NCI-H2196 (cell line): ENCODE results near the gene ABCG1.
A peak's percentile ranks its signal among the peaks of the same experiment; 100 is the strongest.

Source experiments
- DNase-seq: peaks from one replicate; lab custom pipeline; 2025; ENCODE audit not compliant: unreplicated experiment; lab: John Stamatoyannopoulos, UW

The ABCG1 gene

DNA sequence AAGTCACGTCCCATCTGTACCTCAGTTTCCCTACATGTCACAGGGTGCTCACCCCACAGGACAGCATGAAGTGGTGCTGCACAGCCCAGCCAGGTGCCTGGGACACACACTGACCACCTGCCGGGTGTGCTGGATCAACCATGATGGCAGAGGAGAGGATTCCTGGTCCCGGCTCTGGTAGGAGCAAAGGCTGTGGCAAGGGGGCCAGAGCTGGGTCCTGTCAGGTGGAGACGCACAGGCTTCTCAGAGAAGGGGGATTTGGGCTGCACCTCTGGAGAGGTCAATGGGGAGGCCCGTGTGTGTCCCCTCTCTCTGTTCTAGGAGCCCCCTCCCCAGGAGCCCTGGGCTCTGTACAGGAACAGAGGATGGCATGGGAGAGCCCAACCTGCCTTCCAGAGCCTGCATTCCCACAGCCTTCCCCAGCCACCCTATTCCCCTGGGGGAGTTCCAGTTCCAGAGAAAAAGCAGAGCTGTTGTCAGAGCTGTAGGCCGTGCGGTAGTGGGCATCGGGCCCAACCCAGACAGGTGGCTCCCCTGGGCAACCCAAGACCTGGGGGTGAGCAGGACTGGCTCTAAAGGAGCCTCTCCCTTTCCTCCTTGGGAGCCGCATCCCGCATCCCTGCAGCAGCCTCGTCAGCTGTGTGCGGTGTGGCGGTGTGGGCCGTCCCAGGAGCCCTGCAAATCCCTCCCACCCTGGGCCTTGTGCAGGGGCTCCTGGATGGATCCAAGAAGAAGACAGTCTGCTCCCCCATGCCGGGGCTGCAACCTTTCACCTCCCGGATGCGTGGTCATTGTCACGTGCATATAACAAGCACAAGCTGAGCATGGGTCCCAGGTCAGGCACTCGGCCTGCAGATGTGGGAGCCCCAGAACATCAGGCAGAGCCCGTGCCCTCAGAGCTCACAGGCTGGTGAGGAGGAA lies 99.1 kb downstream of the ABCG1 start:
- no peak for DNase-seq

DNA sequence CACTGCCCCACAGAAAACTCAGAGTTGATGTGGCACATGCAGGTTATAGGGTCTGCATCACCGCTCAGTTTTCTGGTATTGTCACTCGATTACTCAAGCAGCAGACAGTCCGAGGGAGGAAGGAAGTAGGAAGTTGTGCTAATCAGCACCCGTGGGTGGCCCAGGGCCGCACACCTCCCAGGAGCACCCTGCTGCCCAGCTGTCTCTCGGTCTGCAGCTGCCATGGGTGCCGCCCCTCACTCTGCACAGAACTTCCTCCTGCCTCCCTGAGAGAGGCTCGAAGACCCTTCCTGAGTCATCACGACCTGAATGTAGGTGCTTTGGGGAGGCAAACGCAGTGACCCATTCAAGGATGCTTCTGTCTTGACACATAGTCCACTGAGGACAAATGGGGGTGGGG lies 100.4 kb downstream of the ABCG1 start:
- DNase-seq: no peak

DNA sequence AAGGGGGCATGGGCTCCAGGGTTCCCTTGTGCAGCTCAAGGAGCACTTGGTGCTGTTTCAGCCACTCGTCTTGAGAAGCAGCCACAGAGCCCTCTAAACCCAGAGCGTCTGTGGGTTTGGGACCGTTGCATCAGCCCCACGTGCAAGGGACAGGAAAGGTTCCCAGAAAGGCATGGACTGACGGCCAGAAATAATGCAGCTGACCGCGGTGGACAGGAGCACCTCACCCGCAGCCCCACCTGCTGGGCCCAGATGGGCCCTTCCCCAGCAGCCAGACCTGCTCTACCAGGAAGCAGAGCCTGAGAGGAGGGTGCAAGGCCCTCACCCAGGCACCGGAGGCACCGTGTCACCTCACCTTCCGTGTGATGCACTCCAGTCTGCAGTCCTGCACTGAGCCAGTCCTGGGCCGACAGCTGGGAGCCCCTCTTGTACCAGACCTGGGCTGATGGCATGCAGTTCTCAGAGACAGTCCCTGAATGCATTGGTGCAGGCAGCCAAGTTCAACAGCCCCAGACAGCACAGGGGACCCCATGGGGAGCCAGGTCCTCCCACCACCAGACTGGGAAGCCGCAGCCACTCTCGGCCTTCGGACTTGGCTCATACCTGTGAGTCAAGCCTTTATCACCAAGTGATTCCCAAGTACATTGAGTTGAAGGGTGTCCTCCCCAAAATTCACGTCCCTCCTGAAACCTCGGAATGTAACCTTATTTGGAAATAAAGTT lies 101.1 kb downstream of the ABCG1 start:
- DNase-seq: no peak

DNA sequence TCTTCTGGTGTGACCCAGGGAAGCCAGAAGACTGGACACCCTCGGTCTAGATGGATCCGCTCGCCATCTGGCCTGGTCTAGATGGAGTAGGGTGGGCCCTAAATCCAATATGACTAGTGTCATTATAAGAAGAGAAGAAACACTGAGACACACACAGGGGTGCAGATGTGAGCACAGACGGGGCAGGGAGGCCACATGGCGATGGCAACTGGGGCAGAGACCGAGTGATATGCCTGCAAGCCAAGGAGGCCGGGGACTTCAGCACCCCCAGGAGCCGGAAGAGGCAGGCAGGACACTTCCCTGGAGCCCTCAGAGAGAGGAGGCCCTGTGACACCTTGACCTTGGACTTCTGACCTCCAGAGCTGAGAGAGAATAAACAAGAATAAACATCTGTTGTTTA lies 101.9 kb downstream of the ABCG1 start:
- no peak for DNase-seq

DNA sequence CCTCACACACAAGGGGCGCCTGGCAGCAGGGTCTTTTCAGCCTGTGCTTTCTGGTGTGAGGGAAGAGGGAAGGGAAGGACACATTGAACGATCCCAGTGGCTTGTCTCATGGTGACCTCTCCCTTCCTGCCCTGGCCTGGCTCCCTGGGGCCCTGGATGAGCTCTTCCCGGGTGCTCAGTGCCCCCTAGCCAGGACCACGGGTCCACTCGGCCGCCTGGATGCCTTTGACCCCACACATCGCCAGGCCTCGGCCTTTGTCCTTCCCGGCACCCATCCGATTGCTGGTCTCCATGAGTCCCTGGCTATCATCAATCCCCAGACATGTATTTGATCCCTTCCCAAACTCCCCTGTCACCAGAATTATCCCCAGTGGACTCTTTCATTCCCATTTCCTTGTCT lies 102.3 kb downstream of the ABCG1 start:
- no peak for DNase-seq

DNA sequence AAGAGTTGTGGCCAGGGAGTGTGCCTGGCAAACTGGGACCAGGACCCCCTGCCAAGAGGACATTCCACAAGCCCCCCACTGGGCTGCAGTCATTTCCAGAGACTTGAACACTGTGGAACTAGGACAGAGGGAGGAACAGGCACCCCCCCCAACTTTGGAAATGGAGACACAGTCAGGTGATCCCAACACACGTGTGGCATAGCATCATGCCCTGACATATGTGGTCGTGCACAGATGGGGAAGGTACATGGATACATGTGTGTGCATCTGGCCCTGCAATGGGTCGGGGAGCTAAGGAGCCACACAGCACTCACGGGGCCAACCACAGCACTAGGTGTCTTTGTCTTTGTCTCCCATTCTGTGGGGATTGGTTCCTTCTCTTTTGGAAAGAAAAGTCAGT lies 102.9 kb downstream of the ABCG1 start:
- DNase-seq: no peak

DNA sequence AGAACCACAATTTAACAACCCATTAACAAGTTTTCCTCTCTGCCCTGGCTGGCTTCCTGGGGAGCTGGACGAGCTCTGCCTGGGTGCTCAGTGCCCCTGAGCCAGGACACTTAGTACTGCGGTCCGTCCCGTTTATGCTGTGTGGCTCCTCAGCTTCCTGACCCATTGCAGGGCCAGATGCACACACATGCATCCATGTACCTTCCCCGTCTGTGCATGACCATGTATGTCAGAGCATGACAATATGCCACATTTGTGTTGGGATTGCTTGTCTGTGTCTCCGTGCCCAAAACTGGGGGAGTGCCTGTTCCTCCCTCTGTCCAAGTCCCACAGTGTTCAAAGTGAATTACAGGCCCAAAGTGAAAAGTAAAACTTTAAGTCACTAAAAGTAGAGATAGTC lies 106.0 kb downstream of the ABCG1 start:
- no peak for DNase-seq

DNA sequence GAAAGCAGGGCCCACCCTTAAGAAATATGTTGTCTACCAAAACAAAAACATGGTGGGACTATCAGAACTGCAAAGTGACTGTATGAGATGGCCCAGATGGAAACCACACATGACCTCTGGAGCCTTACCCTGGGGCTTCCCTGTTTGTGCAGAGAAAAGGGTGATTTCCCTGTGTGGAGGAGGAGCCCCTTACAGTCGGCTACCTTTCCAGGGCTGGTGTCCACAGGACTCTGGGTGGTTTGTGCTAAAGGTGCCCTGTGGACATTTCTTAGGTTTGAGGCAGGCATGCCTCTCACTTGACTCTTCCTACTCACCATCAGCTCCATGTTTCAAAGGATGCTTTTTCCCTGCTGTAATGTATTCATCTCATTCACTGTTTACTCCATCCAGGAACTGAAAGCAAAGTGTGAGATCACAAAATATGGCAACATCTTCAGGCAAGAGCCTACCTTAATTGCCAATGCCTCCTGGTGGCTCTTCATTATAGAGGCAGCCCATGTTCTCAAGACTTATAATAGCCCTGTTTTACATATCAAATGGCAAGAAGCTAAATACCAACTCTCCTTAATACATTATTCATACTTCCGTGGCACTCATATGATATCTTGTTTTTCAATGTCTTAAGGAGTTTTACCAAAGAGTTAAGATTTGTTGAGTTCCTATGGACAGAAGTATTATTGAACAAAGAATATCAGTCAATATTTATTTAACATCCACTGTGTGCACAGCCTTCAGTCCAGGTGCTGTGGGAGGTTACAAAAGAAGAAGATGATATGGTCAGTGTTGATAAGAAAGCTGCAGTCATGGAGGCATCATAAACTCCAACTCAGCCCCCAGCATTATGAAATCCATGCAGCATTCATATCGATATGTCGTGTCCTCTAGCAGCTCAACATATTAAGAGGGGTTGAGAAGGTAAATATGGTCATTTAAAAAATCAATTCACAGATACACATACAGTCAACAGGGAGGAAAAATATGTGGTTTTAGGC lies 111.7 kb downstream of the ABCG1 start:
- DNase-seq: no peak

DNA sequence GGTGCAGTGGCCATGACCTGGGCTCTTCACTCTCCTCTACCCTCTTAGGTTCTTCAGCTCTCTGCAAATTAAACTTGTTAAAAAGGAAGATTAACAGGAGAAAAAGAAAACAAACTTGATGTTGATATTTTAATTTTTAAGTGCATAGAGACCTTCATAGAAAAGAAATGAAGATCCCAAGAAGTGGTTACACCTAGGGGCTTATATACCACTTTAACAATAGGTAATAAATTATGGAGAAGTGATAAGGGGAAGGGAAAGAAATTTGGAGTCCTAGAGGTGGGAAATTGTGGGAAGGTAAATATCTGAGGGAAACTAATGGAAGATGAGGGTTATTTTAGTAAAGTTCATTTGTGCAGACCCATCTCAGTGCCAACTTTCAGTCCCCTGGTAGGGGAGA lies 112.7 kb downstream of the ABCG1 start:
- no peak for DNase-seq

DNA sequence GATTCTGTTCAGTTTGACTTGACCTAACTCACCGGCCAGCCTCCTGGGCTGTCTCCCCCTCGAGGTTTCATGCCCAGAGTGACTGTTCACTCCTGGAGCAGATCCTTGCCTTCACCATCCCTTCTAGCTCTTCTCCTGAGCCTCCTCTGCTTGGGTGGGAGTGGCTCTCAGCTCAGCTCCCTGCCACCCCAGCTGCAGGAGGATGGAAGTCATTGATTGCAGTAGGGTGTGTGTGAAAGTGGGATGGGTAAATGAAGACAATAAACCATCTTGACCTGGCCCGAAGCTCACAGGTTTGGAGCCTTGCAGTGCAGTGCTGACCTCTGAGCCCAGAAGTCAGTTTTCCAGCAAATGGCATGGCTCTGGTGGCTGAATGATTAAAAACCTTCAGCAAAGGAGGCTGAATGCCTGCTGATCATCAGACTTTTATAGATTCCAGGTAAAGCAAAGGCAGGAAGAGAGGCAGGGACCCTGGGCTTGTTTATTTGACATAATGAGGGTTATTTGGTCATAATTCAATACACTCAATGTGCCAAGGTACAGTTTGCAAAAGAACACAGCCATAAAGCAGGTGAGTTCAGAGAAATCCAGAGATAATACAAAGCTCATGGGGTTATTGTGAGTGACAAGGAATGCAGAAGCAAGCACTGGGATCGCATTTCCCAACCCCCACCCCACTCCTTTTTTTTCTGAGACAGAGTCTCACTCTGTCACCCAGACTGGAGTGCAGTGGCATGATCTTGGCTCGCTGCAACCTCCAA lies 113.8 kb downstream of the ABCG1 start:
- no peak for DNase-seq

DNA sequence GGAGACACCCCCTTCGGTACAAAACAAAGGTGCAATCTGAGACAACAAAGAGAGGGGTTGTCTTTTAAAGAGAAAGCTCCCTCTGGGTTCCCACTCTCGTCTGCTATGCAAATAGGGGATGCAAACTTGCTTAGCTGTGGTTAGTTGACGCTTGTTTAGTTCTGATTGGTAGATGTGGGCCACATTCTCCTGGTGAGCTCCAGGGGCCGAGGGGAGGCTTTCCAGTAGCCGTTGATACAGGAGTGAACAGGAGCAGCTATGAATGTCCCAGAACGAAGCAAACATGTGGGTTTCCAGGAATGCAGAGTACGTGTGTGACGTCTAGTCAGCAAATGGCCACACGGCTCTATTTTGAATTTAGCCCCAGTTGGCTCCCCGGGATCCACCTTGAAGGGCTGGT lies 117.1 kb downstream of the ABCG1 start:
- DNase-seq: no peak

DNA sequence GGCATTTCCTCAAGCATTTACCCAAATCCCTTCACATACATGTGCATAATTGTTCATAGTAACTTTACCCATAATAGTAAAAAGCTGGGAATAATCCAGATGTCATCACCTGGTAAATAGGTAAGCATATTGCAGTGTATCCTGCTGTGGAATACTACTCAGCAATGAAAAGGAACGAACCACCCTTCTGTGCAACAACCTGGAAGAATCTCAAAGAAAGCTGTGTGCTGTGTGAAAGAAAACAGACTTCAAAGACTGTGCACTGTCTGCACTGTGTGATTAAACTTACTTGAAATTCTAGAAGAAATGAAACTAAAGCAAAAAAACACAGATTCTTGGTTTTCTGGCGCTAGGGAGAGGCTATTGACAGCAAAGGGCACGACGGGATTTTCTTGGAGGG lies 118.3 kb downstream of the ABCG1 start:
- no peak for DNase-seq

DNA sequence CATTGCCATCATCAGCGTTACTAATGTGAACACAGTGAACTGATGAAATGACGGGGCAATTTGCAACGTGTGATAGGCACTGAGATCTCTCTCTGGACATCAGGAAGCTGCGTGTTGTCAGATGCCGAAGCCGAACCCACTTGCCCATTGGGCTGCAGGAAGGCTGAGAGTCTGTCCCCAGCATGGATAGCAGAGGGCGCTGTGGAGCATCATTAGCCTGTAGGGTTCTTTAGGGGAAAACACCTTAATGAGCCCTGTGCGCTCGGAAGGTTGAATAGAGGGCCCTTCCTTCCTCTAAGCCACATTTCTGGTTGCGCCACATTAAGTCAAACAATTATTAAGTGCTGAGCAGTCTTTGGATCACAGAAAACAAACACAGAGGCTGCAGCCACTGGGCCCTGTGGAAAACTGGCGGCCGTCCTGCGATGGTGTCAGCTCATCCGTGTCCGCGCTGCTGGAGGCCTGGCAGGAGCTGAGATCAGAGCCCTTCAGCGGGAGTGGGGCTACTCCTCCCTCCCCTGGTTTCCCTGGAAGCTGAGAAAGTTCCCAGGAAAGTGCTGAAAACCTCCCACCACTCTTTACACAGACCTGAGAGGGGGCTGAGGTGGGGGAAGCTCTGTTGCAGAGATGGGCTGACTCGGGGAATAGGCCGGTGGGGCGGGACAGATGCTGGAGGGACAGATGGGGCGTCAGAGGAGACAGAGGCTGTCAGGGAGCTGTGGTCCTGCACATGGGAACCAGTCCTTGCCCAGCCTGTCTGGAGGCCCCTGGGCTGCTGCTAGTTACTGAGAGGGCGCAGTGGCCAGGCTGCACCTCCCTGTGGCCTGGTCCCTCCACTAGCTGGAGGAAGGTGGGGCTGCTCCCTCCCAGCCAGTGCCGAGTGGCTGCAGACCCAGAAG lies 119.1 kb downstream of the ABCG1 start:
- peak; percentile 92 for DNase-seq

DNA sequence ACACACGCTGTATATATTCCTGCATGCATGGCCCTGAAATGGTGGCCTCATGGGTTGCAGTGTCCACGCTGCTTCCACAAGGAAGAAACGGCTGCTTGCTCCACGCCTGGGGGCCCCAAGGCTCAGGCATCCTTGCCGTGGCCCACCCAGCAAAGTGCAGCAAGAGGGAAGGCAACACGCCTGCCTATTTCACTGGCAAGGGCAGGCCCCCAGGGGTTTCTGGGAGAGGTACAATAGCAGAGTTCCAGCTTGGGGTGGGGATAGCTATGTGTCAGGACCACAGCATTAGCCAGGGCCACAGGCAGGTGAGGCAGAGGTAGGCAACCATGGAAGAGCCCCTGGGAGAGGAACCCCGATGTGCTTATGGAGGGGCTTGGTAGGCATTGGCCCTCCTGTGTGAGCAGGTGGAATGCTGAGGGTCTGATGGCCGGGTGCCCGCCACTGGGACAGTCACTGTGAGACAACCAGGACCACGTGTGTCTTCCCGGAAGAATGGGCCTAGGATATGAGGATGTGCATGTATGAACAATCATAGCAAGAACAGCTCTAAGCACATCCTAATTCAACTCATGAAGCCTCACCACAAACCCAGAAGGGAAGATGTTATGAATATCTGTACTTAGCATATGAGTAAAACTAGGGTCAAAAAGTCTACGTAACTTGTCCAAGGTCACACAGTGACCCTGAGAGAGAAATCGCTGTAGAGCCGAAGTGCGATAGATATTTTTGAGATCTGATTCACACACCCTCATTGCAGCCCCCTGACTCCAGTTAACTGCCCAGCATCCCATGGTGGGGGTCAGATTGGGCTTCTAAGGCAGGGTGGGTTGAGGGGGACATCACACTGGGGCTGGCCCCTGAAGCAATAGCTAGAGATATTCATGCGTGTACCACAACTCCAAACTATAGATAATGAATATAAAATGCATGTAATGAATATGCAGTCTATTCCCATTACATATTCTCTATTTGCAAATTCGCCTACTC lies 120.1 kb downstream of the ABCG1 start:
- no peak for DNase-seq

DNA sequence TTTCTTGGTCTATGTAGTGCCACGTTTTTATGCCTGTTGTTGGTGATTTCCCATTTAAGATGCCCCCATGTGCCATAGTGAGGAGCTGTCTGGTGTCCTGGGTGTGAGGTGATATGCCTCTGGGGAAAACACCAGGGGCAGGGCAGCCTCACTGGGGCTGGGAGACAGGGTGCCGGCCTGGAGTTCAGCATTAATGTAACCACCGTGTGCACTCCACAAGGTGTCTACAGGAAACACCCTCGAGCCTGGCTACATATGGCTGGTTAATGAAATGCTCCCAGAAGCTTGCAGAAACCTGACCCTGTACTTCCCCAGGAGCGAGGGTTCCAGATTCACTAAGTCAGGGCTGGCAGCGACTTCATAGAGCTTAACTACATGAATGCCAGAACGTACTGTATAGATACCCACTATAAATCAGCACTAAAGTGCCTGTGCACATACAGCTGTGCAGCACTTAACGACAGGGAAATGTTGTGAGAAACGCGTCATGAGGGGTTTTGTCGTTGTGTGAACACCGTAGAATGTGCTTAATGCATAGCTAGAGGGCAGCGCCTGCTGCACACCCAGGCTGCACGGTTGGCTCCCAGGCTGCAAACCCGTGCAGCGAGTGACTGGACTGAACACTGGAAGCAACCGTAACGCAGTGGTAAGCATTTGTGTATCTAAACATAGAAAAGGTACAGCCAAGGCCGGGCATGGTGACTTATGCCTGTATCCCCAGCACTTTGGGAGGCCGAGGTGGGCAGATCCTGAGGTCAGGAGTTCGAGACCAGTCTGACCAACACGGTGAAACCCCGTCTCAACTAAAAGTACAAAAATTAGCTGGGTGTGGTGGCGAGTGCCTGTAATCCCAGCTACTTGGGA lies 121.5 kb downstream of the ABCG1 start:
- DNase-seq: no peak

DNA sequence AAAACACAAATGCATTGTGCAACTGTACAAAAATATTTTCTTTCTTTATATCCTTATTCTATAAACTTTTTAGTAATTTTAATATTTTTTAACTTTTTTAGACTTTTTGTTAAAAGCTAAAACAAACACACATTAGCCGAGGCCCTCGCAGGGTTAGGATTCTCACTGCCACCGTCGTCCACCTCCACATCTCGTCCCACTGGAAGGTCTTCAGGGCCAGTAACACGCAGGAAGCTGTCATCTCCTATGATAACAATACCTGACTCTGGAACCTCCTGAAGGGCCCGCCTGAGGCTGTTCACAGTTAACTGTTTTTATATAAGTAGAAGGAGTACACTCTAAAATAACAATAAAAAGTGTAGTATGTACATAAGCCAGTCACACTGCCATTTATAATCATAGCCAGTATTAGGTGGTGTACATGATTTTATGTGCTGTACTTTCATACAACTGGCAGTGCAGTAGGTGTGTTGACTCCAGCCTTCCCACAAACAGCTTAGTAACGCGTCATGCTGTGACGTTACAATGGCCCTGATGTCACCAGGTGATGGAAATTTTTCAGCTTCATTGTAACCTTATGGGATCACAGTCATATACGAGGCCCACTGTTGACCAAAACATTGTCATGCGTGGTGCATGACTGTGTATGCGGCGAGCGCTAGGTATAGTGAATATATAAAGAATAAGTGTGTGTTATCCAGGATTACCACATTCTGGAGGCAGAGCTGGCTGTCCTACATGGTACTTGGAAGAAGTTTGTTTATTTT lies 123.0 kb downstream of the ABCG1 start:
- DNase-seq: no peak

DNA sequence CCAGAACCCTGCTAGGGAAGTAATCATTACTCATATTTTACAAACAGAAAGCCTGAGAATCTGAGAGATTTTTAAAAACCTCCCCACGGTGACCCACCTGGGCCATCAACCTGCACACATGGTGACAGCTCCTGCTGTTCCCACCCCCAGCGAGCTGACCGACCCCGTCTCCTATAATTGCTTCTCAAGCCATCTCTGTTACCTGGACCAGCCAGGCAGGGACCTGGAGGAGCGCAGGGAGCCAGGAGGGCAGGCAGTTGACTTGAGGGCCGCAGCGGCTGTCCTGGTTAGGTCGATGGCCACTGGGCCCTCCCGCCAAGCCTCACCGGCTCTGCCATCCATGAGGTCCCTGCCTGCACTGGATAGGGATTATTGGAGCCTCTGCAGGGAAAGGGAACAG lies 124.2 kb downstream of the ABCG1 start:
- no peak for DNase-seq
